Kidney glomerular epithelial cell (primary cell): ENCODE data around the gene AKT1S1.
A peak's percentile ranks its signal among the peaks of the same experiment; 100 is the strongest.

ENCODE experiments used
- DNase-seq: peaks from one replicate; lab custom pipeline; 2025; lab: John Stamatoyannopoulos, UW

The AKT1S1 gene

DNA sequence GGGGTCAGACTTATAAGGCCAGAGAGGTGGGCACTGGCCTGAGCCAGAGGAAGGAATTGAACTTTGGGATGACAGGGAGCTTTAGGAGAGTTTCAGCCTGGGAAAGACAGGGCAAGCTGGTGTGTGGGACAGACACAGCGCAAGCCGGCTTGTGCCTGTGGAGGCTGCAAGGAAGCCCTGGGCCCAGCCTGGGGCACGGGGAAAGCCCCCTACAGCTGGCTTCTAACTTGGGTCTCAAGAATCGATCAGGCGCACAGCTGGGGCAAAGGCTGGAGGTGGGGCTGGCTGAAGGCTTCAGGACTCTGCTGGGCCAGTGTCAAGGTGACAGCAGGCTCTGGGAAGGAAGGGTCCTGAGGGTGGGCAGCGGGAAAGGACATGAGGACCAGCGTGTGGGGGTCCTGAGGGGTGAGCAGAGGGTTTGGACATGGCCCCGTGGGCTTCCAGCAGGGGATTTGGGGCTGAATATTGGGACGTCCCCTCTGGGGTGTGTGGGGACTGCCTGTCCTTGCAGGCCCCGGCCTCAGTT lies 23.2 kb downstream of the AKT1S1 start:
- no peak for DNase-seq

- no peak for DNase-seq
These were observed 24.5 kb downstream of the AKT1S1 start for GRCh38 chr19:49852631-49853126.

DNA sequence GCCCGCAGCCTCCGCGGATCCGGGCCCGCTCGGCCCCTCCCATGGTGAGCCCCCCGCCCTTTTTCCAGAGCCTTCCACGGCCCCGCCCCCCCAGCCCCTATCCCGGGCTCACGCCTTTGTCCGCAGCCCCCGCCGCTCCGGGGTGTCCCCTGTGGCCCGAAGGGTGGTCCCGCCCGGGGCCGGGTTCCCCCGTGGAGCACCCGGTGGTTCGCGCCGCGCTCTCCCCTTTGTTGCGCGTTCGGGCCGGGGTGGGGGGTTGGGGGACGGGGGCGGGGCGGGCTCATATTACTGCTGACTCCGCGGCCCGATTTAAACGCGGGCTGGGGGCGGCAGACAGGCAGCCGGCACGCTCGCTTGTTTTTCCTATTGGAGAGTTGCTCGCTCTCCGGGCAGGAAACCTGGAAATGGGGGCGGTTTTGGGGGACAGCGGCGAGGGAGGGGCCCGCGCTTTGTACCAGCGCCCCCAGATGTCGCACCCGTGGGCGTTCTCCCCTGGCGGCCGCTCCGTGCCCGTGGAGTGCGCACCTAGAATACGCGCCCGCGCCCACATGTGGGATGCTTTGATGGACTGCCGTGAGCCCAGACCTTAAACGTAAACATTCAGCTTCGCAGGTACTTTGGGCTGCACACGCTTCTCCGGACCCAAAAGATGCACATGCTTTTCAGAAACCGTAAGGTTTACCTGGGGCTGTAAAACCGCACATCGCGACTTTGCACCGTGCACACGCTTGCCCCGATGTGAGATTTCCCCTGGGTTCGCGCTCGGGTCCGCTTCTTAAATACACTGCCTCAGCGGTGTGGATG lies 25.5 kb downstream of the AKT1S1 start:
- no peak for DNase-seq

DNA sequence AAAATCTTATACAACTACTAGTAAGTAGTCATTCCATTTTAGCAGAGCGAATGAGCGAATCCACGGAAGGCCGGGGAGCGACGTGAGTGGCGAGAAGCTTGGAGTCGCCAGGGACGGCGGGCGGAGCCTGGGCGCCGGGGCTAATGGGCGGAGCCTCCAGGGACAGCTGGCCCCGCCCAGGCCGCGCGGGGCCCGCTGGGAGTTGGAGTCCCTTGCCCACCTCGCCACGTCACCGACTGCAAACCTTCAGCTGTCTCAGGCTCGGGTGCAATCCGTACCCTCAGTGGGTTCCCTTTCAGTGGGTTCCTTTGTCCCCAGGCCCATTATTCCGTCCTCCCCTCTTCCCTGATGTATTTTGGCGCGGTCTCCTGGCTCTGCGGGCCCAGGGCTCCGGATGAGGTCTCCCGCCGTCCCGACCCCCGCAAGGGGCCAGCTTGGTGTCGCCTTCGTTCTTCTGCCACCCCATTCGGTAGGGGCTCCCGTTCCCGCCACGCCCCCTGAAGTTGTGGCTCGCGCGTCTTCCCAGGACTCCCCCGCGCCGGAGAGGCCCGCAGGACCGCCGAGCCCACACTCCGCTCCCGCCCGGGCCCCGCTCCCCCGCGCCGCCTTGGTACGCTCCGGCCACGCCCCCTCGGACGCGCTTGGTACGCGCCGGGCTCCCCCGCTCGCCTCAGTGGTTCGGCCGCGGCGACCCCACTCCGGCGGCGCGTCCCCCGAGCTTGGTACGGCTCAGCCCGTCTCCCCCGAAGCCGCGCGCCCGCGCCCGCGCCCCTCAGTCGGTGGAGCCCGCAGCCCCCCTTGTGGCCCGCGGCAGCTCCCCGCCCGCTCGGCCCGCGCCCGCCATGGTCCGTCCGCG lies 26.4 kb downstream of the AKT1S1 start, which contains the start of gene PTOV1:
Gene PTOV1, plus strand, starts transcription at position 673 of the 856 bp plus-strand sequence.
- DNase-seq, result peak; percentile 58

DNA sequence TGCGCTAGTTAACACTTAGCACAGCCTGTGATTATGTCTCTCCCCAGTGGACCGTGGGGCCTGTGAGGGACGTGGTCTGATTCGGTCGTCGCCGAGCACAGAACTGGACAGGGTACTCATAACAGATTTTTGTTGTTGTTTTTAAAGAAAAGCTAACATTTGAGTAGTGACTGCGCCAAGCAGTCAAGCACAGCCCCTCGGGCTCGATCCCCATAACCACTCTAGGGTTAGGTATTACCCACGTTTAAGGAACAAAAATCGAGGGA lies 27.0 kb downstream of the AKT1S1 start:
- DNase-seq, result no peak

GRCh38 chr19:49849433-49850220 lies 27.5 kb downstream of the AKT1S1 start:
- no peak for DNase-seq

DNA sequence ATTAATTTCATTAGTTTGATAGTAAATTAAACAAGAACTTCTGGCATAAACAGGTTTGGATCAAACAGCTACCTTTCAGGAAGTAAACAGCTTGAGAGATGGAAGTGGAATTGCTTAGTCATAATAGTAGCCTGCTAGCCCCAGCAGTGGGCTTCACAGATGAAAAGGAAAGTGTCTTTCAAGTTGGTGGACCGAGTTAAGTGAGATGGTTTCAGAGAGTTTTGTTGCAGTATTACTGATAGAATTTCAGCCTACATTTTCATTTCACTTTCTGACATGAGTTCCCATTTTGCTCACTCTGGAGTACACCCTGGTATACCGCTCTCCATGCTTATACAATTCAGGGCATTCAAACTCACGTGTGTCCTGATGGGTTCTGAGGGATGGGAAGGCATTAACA lies 28.2 kb downstream of the AKT1S1 start:
- DNase-seq, result no peak

- peak; percentile 68 for DNase-seq
These were observed 29.1 kb downstream of the AKT1S1 start for GRCh38 chr19:49847731-49848696.

DNA sequence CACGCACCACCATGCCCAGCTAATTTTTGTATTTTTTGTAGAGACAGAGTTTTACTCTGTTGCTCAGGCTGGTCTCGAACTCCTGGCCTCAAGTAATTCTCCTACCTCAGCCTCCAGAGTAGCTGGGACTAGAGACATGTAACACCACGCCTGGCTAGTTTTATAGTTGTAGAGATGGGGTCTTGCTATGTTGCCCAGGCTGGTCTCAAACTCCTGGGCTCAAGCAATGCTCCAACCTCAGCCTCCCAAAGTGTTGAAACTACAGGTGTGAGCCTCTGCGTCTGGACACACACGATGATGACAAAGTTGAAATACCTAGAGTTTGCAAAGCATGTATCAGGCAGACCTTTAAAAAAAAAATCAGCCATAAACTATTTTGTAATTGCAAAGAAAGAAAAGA lies 30.7 kb downstream of the AKT1S1 start:
- DNase-seq, result no peak

DNA sequence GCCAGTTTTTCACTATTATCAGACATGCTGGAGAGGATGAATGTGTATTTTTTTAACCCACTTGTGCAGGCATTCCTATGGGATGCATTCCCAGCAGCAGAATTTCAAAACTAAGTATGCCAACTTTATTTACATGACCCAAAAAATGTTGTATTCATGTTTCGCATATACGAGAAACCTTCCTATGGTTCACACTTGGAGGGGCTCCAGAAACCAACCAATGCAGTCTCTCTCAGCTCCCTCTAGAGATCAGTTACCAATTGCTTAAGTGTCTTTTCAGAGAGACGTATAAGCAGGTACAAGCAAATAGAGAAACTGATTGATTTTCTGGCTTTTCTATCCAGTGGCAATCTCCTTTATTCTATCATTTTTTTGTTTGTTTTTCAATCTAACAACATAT lies 31.7 kb downstream of the AKT1S1 start:
- DNase-seq, result no peak

- DNase-seq, result no peak
These were observed 32.7 kb downstream of the AKT1S1 start for GRCh38 chr19:49844138-49845095.

DNA sequence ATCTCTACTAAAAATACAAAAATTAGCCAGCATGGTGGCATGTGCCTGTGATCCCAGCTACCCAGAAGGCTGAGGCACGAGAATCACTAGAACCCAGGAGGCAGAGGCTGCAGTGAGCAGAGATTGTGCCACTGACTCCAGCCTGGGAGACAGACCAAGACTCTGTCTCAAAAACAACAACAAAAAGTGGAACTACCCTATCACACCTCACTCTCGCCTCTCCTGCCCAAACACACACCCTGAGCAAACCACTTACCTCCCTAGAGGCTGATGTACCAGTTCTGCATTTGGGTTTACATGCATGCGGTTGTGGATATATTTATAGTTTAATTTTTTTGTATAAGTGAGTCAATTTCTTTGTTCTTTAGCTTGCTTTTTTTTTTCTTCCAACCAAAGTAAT lies 33.9 kb downstream of the AKT1S1 start:
- no peak for DNase-seq

DNA sequence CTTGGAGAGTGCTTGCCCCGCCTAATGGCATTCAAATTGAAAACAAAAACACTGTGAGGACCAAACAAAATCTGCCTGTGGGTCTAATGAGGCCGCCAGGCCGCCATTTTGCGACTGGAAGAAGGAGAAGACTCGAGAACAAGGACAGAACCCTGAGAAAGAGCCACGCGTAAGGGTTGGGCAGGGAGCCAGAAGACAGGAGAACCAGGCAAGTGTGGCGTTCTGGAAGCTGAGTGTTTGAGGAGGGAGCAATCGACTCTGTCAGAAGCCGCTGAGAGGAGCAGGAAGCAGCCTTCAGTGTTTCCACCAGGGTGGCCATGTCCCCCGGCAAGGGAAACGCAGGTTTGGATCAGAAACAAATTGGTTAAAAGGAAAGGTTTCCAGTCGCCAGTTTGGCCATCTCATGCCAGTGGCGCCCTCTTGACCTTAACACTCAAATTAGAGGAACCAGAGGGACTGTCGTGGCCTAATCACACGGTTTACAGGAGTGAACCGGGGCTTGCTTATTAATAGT lies 36.4 kb downstream of the AKT1S1 start:
- no peak for DNase-seq

DNA sequence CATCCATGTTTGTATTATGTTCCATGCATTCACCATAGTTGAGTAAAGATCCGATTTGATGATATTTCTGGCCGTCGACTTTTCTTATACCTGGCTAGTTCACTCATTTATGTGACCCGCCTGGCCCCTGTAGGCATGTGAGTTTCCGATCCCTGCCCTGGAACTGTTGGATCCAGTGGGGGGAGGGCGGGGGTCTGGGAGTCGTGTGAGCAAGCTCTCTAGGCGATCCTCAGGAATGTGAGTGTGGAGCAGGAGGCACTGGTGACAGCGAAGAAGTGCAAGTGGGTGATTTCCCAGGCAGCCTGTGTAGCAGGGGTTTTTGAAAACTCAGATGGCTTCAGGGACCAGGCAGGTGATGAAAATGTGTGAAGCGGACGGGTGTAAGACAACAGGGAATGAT lies 36.8 kb downstream of the AKT1S1 start:
- DNase-seq, result no peak

- DNase-seq, result no peak
These were observed 37.4 kb downstream of the AKT1S1 start for GRCh38 chr19:49839713-49840112.

DNA sequence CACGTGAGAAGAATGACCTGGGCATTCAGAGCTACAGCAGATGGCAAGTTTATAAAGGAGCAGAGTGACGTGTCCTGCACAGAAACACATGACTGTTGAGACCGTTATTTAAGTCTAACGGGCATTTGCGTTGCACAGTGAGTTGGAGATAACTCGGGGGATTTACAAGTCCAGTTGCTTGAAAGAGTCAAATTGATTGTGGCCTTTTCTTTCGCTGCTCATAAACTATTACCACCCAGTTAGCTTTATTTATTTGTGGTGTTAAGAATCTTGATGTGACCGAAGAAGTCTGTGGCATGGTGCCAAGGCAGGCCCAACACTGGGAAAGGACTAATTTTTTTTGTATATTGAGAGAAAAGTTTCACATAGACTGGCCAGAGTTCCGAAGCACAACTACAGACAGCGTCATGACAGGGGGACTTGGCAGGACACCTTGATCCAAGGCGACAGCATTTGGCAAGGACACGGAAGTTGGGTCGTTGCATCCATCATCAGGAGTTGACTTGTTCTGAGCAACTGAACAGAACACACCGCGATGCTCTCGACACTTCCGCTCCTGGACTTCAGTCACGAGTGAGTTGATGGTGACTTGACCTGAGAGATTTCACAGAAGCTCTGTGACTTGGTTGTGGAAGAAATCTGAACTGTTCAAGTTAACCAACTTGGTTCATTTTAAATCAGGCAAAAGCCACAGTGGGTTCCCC lies 38.1 kb downstream of the AKT1S1 start:
- no peak for DNase-seq

DNA sequence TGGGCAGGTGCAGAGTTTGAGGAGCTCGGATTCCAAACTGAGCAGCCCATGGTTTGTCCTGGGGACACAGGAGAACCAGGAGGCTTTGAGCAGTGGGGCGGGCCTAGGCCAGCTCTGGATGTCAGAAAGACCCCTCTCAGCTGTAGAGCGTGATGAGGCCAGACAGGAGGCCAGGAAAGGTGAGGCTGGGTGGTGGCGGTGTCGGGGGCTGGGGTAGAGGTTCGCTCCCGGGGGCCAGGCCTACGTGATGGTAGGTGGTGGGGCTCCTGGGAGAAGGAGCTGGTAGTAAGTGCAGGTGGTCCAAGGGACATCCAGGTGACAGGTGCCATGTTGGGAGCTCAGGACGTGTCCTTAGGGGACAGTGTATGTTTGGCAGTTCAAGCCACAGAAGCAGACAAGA lies 39.7 kb downstream of the AKT1S1 start:
- no peak for DNase-seq

GRCh38 chr19:49837009-49837310 lies 40.2 kb downstream of the AKT1S1 start:
- DNase-seq, result no peak
